Neural cell (in vitro differentiated cells): ENCODE results near the gene CDK4. TPM values are rescaled to one million over a fixed set of nuclear protein-coding genes. Genes with fewer than 3 reads are reported as not detected.
A peak's percentile ranks its signal among the peaks of the same experiment; 100 is the strongest.

ENCODE experiments used
- H2AFZ ChIP-seq: fragments of 200-600, 300-800 bp; sonication (generic), shearing (Covaris generic); 2 replicates; pipeline ENCODE4 v1.6.0; 2014; ENCODE audit warnings: low read depth, mild to moderate bottlenecking, antibody characterized with exemption, low read length, moderate library complexity
- H3F3A ChIP-seq: fragments of 200-600 bp; shearing (Covaris generic); 2 replicates; pipeline ENCODE4 v1.6.1; 2016; ENCODE audit warnings: mild to moderate bottlenecking, moderate library complexity, mixed read lengths, antibody characterized with exemption, low read length; ENCODE audit not compliant: insufficient read depth, poor library complexity, severe bottlenecking
- H3K27ac ChIP-seq: fragments of 200-600, 300-800 bp; sonication (generic), shearing (Covaris generic); 2 replicates; pipeline ENCODE4 v1.5.1; 2014; ENCODE audit warnings: mild to moderate bottlenecking, low read length, moderate library complexity
- H3K27me3 ChIP-seq: fragments of 300-800, 200-600 bp; sonication (generic), shearing (Covaris generic); 2 replicates; pipeline ENCODE4 v1.6.0; 2014; ENCODE audit warnings: mild to moderate bottlenecking, low read depth, low read length, moderate library complexity; ENCODE audit not compliant: insufficient read depth
- H3K36me3 ChIP-seq: fragments of 300-800, 200-600 bp; sonication (generic), shearing (Covaris generic); 2 replicates; pipeline ENCODE4 v1.5.1; 2014; ENCODE audit warnings: mild to moderate bottlenecking, antibody characterized with exemption, low read length, moderate library complexity; ENCODE audit not compliant: insufficient read depth
- H3K4me2 ChIP-seq: fragments of 300-800, 200-600 bp; sonication (generic), shearing (Covaris generic); 2 replicates; pipeline ENCODE4 v1.6.0; 2014; ENCODE audit warnings: mild to moderate bottlenecking, low read length
- H3K4me3 ChIP-seq: fragments of 300-800, 200-600 bp; sonication (generic), shearing (Covaris generic); 2 replicates; pipeline ENCODE4 v1.5.1; 2014; ENCODE audit warnings: mild to moderate bottlenecking, low read length, moderate library complexity
- H3K79me2 ChIP-seq: fragments of 200-600 bp; shearing (Covaris generic); replicated peaks from 2 replicates; pipeline ENCODE4 v1.6.0; 2014; ENCODE audit warnings: mild to moderate bottlenecking, low read length, moderate library complexity; ENCODE audit not compliant: insufficient read depth
- H3K9ac ChIP-seq: fragments of 300-800, 200-600 bp; sonication (generic), shearing (Covaris generic); 2 replicates; pipeline ENCODE4 v1.6.1; 2016; ENCODE audit warnings: mild to moderate bottlenecking, low read length, mixed read lengths
- H3K9me2 ChIP-seq: fragments of 200-600 bp; shearing (Covaris generic); 2 replicates; pipeline ENCODE4 v1.6.1; 2016; ENCODE audit warnings: mild to moderate bottlenecking, low read length, mixed read lengths; ENCODE audit not compliant: insufficient read depth
- H3K9me3 ChIP-seq: fragments of 200-600, 300-800 bp; sonication (generic), shearing (Covaris generic); 2 replicates; pipeline ENCODE4 v1.6.1; 2016; ENCODE audit warnings: mild to moderate bottlenecking, mixed run types, low read length, moderate library complexity, mixed read lengths
- H4K20me1 ChIP-seq: fragments of 200-600 bp; shearing (Covaris generic); 2 replicates; pipeline ENCODE4 v1.6.1; 2016; ENCODE audit warnings: mild to moderate bottlenecking, mixed run types; ENCODE audit not compliant: insufficient read depth
- EP300 ChIP-seq: fragments of 450-650 bp; conservative IDR thresholded peaks from 2 replicates; pipeline ENCODE4 v1.6.1; 2014; ENCODE audit warnings: antibody characterized with exemption, mild to moderate bottlenecking, moderate library complexity; ENCODE audit not compliant: poor library complexity, severe bottlenecking
- EZH2 ChIP-seq: fragments of 200-600, 300-800 bp; shearing (Covaris generic), sonication (generic); IDR thresholded peaks from 2 replicates; pipeline ENCODE4 v1.6.1; 2014; ENCODE audit warnings: antibody characterized with exemption, low read length, borderline replicate concordance, mild to moderate bottlenecking; ENCODE audit not compliant: insufficient read depth, poor library complexity, severe bottlenecking
- MXI1 ChIP-seq: fragments of 450-650 bp; conservative IDR thresholded peaks from 2 replicates; pipeline ENCODE4 v1.6.1; 2014; ENCODE audit warnings: antibody characterized with exemption, mild to moderate bottlenecking; ENCODE audit not compliant: poor library complexity, severe bottlenecking
- POLR2AphosphoS5 ChIP-seq: IDR thresholded peaks from 2 replicates; pipeline ENCODE4 v1.6.1; 2012
- RAD21 ChIP-seq: fragments of 450-650 bp; conservative IDR thresholded peaks from 2 replicates; pipeline ENCODE4 v1.6.1; 2014; ENCODE audit warnings: antibody characterized with exemption, mild to moderate bottlenecking, moderate library complexity
- SMC3 ChIP-seq: fragments of 450-650 bp; conservative IDR thresholded peaks from 2 replicates; pipeline ENCODE4 v1.6.1; 2014; ENCODE audit warnings: antibody characterized with exemption, mild to moderate bottlenecking, moderate library complexity; ENCODE audit not compliant: poor library complexity
- TAF1 ChIP-seq: IDR thresholded peaks from 2 replicates; pipeline ENCODE4 v1.6.1; 2012; ENCODE audit warnings: low read depth
- polyA plus RNA-seq: library from polyadenylated mRNA; depleted of rRNA; stranded (reverse); fragments of >200 nt; gene quantifications from 2 replicates; pipeline ENCODE4 v1.2.3, GENCODE V29; 2014
- TF ChIP-seq, protein P1 (sequence below): IDR thresholded peaks from 2 replicates; pipeline ENCODE4 v1.6.1; 2012; ENCODE audit warnings: borderline replicate concordance
- TF ChIP-seq, protein P2 (sequence below): fragments of 450-650 bp; IDR thresholded peaks from 2 replicates; pipeline ENCODE4 v1.5.1; 2014; ENCODE audit warnings: antibody characterized with exemption, mild to moderate bottlenecking, moderate library complexity; ENCODE audit not compliant: poor library complexity, severe bottlenecking

The CDK4 gene
- polyA plus RNA-seq, 1 donor from 2014 or later, result 104 TPM

DNA sequence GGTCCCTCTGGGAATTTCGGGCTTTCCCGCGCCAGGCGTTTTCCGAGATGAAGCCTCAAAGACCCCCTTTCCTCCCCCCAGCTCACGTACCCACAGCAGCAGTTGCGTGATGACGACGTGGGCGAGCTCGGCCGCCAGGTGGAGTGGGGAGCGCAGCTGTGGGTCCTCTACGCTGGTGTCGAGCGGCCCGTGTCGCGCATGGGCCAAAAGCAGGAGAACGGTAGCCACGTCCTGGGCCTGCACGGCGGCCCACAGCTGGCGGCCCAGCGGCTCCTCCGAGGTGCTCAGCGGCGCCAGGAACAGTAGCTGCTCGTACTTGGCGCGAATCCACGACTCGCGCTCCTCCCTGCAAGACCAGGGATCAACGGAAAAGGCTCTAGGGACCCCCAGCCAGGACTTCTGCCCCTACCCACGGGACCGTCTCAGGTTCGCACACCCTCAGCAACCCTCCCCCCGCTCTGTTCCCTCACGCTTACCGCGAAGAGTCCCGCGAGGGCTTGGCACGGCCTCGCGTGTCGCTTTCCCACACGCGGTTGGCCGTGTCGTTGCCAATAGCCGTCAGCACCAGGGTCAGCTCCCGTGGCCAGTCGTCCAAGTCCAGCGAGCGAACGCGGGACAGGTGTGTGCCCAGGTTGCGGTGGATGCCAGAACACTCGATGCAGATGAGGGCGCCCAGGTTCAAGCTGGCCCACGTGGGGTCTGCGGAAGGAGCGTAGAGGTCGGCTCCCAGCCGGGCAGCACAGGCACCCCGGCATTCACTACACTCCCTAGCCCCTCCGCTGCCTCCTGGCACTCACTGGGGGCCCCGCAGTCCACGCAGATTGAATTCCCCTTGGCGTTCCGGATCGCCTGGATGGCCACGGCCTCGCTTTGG is 25.0 kb downstream of the CDK4 start:
- Histone ChIP-seq H3K27ac (no peak overlapping the region), H3K27me3 (peaks cover 55% of the 10 kb centered on the region), H3K9ac (no peak overlapping the region), H3K36me3 (peaks cover 4% of the 10 kb centered on the region), H2AFZ (no peak overlapping the region), H3F3A (no peaks in the 10 kb centered on the region), H3K9me3 (no peaks in the 10 kb centered on the region), H3K9me2 (no peaks in the 10 kb centered on the region), H3K79me2 (no peaks in the 10 kb centered on the region), H4K20me1 (no peaks in the 10 kb centered on the region), H3K4me2 (no peak overlapping the region), H3K4me3 (peak overlapping the region; percentile 24)
- TF ChIP-seq, protein P1, sequence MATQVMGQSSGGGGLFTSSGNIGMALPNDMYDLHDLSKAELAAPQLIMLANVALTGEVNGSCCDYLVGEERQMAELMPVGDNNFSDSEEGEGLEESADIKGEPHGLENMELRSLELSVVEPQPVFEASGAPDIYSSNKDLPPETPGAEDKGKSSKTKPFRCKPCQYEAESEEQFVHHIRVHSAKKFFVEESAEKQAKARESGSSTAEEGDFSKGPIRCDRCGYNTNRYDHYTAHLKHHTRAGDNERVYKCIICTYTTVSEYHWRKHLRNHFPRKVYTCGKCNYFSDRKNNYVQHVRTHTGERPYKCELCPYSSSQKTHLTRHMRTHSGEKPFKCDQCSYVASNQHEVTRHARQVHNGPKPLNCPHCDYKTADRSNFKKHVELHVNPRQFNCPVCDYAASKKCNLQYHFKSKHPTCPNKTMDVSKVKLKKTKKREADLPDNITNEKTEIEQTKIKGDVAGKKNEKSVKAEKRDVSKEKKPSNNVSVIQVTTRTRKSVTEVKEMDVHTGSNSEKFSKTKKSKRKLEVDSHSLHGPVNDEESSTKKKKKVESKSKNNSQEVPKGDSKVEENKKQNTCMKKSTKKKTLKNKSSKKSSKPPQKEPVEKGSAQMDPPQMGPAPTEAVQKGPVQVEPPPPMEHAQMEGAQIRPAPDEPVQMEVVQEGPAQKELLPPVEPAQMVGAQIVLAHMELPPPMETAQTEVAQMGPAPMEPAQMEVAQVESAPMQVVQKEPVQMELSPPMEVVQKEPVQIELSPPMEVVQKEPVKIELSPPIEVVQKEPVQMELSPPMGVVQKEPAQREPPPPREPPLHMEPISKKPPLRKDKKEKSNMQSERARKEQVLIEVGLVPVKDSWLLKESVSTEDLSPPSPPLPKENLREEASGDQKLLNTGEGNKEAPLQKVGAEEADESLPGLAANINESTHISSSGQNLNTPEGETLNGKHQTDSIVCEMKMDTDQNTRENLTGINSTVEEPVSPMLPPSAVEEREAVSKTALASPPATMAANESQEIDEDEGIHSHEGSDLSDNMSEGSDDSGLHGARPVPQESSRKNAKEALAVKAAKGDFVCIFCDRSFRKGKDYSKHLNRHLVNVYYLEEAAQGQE, result no peak
- TF ChIP-seq POLR2AphosphoS5 (peak; percentile 3), EP300 (no peak), TAF1 (no peak), MXI1 (no peak), RAD21 (no peak), SMC3 (no peak), EZH2 (no peak)
- TF ChIP-seq, protein P2, sequence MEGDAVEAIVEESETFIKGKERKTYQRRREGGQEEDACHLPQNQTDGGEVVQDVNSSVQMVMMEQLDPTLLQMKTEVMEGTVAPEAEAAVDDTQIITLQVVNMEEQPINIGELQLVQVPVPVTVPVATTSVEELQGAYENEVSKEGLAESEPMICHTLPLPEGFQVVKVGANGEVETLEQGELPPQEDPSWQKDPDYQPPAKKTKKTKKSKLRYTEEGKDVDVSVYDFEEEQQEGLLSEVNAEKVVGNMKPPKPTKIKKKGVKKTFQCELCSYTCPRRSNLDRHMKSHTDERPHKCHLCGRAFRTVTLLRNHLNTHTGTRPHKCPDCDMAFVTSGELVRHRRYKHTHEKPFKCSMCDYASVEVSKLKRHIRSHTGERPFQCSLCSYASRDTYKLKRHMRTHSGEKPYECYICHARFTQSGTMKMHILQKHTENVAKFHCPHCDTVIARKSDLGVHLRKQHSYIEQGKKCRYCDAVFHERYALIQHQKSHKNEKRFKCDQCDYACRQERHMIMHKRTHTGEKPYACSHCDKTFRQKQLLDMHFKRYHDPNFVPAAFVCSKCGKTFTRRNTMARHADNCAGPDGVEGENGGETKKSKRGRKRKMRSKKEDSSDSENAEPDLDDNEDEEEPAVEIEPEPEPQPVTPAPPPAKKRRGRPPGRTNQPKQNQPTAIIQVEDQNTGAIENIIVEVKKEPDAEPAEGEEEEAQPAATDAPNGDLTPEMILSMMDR, result peak; percentile 36

DNA sequence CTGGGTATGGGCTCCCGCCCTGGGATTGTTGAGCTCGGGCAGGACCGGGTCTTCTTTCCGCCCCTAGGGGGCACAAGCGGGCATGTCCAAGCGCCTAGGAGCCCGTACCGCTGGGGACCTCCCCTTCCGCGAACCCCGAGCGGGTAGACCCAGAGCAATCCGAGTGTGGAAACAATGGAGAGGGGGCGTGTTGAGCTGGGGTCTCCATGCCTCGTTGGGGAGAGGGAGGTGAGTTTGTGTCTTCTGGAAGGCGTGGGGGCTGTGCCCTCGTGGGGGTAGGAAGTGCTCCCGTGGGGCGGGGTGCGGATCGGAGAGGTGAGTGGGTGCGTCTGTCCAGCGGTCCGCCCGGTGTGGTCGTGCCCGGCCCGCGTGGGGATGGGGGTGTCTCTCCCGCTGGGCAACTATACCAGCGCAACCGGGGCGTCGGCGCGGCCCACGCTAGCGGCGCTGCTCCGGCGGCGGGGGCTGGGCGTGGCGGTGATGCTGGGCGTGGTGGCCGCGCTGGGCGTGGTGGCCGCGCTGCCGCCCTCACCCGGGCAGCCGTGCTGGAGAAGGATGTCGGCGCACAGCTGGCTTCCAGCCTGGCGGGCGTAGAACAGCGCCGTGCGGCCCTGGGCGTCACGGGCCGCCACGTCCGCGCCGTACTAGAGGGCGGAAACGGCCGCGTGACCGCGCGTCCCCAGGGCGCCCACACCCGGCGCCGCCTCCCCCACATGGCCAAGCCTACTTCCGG is 25.8 kb downstream of the CDK4 start:
- Histone ChIP-seq H3K27ac (no peak overlapping the region), H4K20me1 (no peaks in the 10 kb centered on the region), H3K9me2 (no peaks in the 10 kb centered on the region), H3K36me3 (peaks cover 4% of the 10 kb centered on the region), H3K79me2 (no peaks in the 10 kb centered on the region), H3K9ac (no peak overlapping the region), H2AFZ (no peak overlapping the region), H3F3A (no peaks in the 10 kb centered on the region), H3K9me3 (no peaks in the 10 kb centered on the region), H3K4me3 (peak overlapping the region; percentile 24), H3K27me3 (peaks cover 51% of the 10 kb centered on the region), H3K4me2 (no peak overlapping the region)
- TF ChIP-seq, protein P2, result peak; percentile 66
- TF ChIP-seq RAD21 (peak; percentile 21), TAF1 (no peak)
